Spleen (tissue), 11 donors: ENCODE data around the gene TAGAP. TPM values are rescaled to one million over a fixed set of nuclear protein-coding genes. Genes with fewer than 3 reads are reported as not detected.
A peak's percentile ranks its signal among the peaks of the same experiment; 100 is the strongest.

Experiments used
- DNase-seq: peaks from one replicate; pipeline ENCODE4 v3.0.0-alpha.2; 2020
- H3K27ac ChIP-seq, 8 donors: fragments of 200-600 bp; sonication (generic) in 7 of 8; 1 replicate in 4 of 8; 2 replicates in 4 of 8; pipeline versions ENCODE4 v1.5.0 to v1.8.0; 2016 to 2021; ENCODE audit warnings: inconsistent platforms in 4 of 8, mild to moderate bottlenecking in 4 of 8, moderate library complexity in 1 of 8
- H3K27me3 ChIP-seq, 7 donors: fragments of 200-600 bp; sonication (generic) in 6 of 7; replicated peaks in 1 of 7; 1 replicate in 4 of 7; 2 replicates in 3 of 7; pipeline versions ENCODE4 v1.5.0 to v1.8.0; 2016 to 2021; ENCODE audit warnings: inconsistent platforms in 3 of 7, mild to moderate bottlenecking in 1 of 7
- H3K36me3 ChIP-seq, 6 donors: fragments of 200-600 bp; sonication (generic) in 5 of 6; 1 replicate in 4 of 6; 2 replicates in 2 of 6; pipeline versions ENCODE4 v1.5.0 to v1.8.0; 2016 to 2021; ENCODE audit warnings: inconsistent platforms in 2 of 6
- H3K4me1 ChIP-seq, 6 donors: fragments of 200-600 bp; sonication (generic) in 5 of 6; 1 replicate in 3 of 6; 2 replicates in 3 of 6; pipeline versions ENCODE4 v1.5.0 to v1.8.0; 2016 to 2021; ENCODE audit warnings: inconsistent platforms in 3 of 6
- H3K4me3 ChIP-seq, 8 donors: fragments of 200-600 bp; sonication (generic) in 7 of 8; 1 replicate in 4 of 8; 2 replicates in 4 of 8; pipeline versions ENCODE4 v1.5.0 to v1.8.0; 2016 to 2021; ENCODE audit warnings: inconsistent platforms in 4 of 8, mild to moderate bottlenecking in 4 of 8, moderate library complexity in 2 of 8
- H3K9me3 ChIP-seq, 8 donors: fragments of 200-600 bp; sonication (generic) in 7 of 8; 1 replicate in 4 of 8; 2 replicates in 4 of 8; pipeline versions ENCODE4 v1.5.0 to v1.8.0; 2016 to 2021; ENCODE audit warnings: inconsistent platforms in 4 of 8
- CTCF ChIP-seq, 11 experiments: fragments of 200-600 bp in 7 of 11; fragments of 450-650 bp in 4 of 11; sonication (generic) in 4 of 11; IDR thresholded peaks in 8 of 11; conservative IDR thresholded peaks in 3 of 11; 1 replicate in 7 of 11; 2 replicates in 4 of 11; pipeline versions ENCODE4 v1.4.0 to v1.8.0; 2016 to 2021; ENCODE audit warnings: antibody characterized with exemption in 11 of 11, inconsistent platforms in 4 of 11, mild to moderate bottlenecking in 1 of 11
- POLR2A ChIP-seq, 3 donors: fragments of 450-650 bp; IDR thresholded peaks; one replicate each; pipeline ENCODE4 v1.5.1; 2017; ENCODE audit warnings: antibody characterized with exemption in 3 of 3, mild to moderate bottlenecking in 1 of 3
- POLR2AphosphoS5 ChIP-seq, 3 donors: sonication (generic); formaldehyde crosslinking; IDR thresholded peaks; one replicate each; pipeline ENCODE4 v1.5.1; 2017; ENCODE audit warnings: antibody characterized with exemption in 3 of 3
- WGBS, 5 donors: extraction: QIAGEN DNeasy Blood & Tissue Kit in 3 of 5; methylation state at CpG; one replicate each; pipeline versions ENCODE4 v1.1.5 to v1.1.7; 2013 to 2018; 5-methylcytosine and 5-hydroxymethylcytosine counted together
- intact Hi-C: fragments of 100-400 bp; cut with DNase I; formaldehyde crosslinking; loops from one replicate; pipeline ENCODE4 v1.15.0; 2023; ENCODE audit warnings: low total_unique reads
- polyA plus RNA-seq, 3 donors: library from polyadenylated mRNA; stranded (reverse); fragments of 200-250 nt; gene quantifications; one replicate each; pipeline ENCODE4 v1.2.1, GENCODE V29; 2013
- total RNA-seq, 7 donors: library from RNA; depleted of rRNA in 3 of 7; stranded (reverse); fragments of >200 nt in 3 of 7; fragmentation: NEBNext Ultra II Directional in 4 of 7; extraction: Animal tissue kit (Norgen Biotek cat#: 25700) in 4 of 7; gene quantifications; one replicate each; pipeline versions ENCODE4 v1.1.0 to v1.2.1, GENCODE V29; 2016 to 2021
- donor health status: healthy with polysubstance abuse.
- donor health status: DM: no; HTN: no; CAD: no; lungs with moderate emphysema.
- donor health status: DM: no; HTN: no; CAD: no.
- donor health status: Bipolar disorder and iron deficiency.
- donor health status: healthy.
- donor health status: DM: no; HTN: no; CAD: no.
- donor health status: DM: yes; HTN: yes; CAD: no.

The TAGAP gene
- total and polyA plus RNA-seq, 10 donors: 13.6 to 63.9 (median 44.2) TPM

- no peaks in the 10 kb centered on the region for H3K9me3 ChIP-seq
- H3K36me3 ChIP-seq: no peaks in the 10 kb centered on the region
- TF ChIP-seq CTCF (IDR thresholded peaks at IDR 0.05 in 8 of 11, conservative IDR thresholded peaks at IDR 0.05 in 3 of 11) (no peak), POLR2AphosphoS5 (IDR thresholded peaks at IDR 0.05) (peak in 1 of 3 donors; percentile 47)
- 50 to 65% (median 50%) methylated on average over 10 of the region's 10 CpGs for WGBS, 5 donors
- H3K27me3 ChIP-seq: no peaks in the 10 kb centered on the region
- H3K27ac ChIP-seq: peak overlapping the region; percentile 79 to 95 (median 92)
- H3K4me3 ChIP-seq: peak overlapping the region in 1 of 8 donors; percentile 52
- intact Hi-C loops: no loop called here
- peaks cover 13 to 70% (median 46%) of the 10 kb centered on the region in 6 donors for H3K4me1 ChIP-seq
- no peak for DNase-seq
Observed at GRCh38 chr6:159061805-159062563, 17.2 kb upstream of the TAGAP start.

- intact Hi-C loops: no loop called here
- Histone ChIP-seq H3K36me3 (no peaks in the 10 kb centered on the region), H3K9me3 (no peaks in the 10 kb centered on the region), H3K4me1 (peaks cover 22 to 70% (median 54%) of the 10 kb centered on the region in 6 donors), H3K27ac (peak overlapping the region; percentile 79 to 95 (median 92)), H3K4me3 (peak overlapping the region in 1 of 8 donors; percentile 52), H3K27me3 (no peaks in the 10 kb centered on the region)
- no peak for DNase-seq
- WGBS, 5 donors: 86 to 96% (median 93%) methylated on average over 7 of the region's 7 CpGs
- no peak for TF ChIP-seq CTCF (IDR thresholded peaks at IDR 0.05 in 8 of 11, conservative IDR thresholded peaks at IDR 0.05 in 3 of 11)
- TF ChIP-seq POLR2A (IDR thresholded peaks at IDR 0.05): no peak
- TF ChIP-seq POLR2AphosphoS5 (IDR thresholded peaks at IDR 0.05): no peak
Observed at GRCh38 chr6:159061146-159061545, 16.4 kb upstream of the TAGAP start.

GRCh38 chr6:159059885-159060506 lies 15.2 kb upstream of the TAGAP start:
- intact Hi-C loops: no loop called here
- H3K27ac ChIP-seq: peak overlapping the region in 3 of 8 donors; percentile 92 to 95 (median 93)

More at GRCh38 chr6:159059885-159060506, 15.2 kb upstream of the TAGAP start:
- Histone ChIP-seq H3K4me3 (no peak overlapping the region), H3K27me3 (no peaks in the 10 kb centered on the region), H3K9me3 (no peaks in the 10 kb centered on the region), H3K4me1 (peaks cover 30 to 70% (median 60%) of the 10 kb centered on the region in 6 donors), H3K36me3 (no peaks in the 10 kb centered on the region)
- 84 to 91% (median 88%) methylated on average over 7 of the region's 7 CpGs for WGBS, 5 donors
- no peak for DNase-seq
- TF ChIP-seq CTCF (IDR thresholded peaks at IDR 0.05 in 8 of 11, conservative IDR thresholded peaks at IDR 0.05 in 3 of 11) (no peak), POLR2AphosphoS5 (IDR thresholded peaks at IDR 0.05) (no peak), POLR2A (IDR thresholded peaks at IDR 0.05) (no peak)
